NCI-H226 (cell line): ENCODE data around the gene CCAR1.
"Not testable (repeated sequence)": the region's sequence is repeated elsewhere in the genome, so short reads cannot be mapped to it uniquely, and the experiment has no call there.

ENCODE experiments used
- DNase-seq: peaks from one replicate; pipeline ENCODE4 v3.0.0-alpha.2; 2015

Gene CCAR1

GRCh38 chr10:68829952-68830351, 108.9 kb downstream of the CCAR1 start:
- no peak for DNase-seq

GRCh38 chr10:68831961-68832455, 111.0 kb downstream of the CCAR1 start:
- DNase-seq, result no peak

GRCh38 chr10:68832601-68833000, 111.6 kb downstream of the CCAR1 start:
- DNase-seq, result no peak

- DNase-seq, result no peak
Observed at GRCh38 chr10:68837626-68838322, 116.7 kb downstream of the CCAR1 start.

GRCh38 chr10:68840650-68841049, 119.6 kb downstream of the CCAR1 start:
- not testable (repeated sequence) for DNase-seq
